KMS-11 (cell line): ENCODE measurements around the gene GRM5.
A peak's percentile ranks its signal among the peaks of the same experiment; 100 is the strongest.
"Not testable (repeated sequence)": the region's sequence is repeated elsewhere in the genome, so short reads cannot be mapped to it uniquely, and the experiment has no call there.

ENCODE experiments used
- H2AFZ ChIP-seq: fragments of 200-600 bp; sonication (generic); 2 replicates; pipeline ENCODE4 v1.6.1; 2016; ENCODE audit warnings: antibody characterized with exemption, mixed run types, low read depth
- H3K27ac ChIP-seq: fragments of 200-600 bp; sonication (generic); 2 replicates; pipeline ENCODE4 v1.6.1; 2016; ENCODE audit warnings: mild to moderate bottlenecking, mixed run types
- H3K27me3 ChIP-seq: fragments of 200-600 bp; sonication (generic); 2 replicates; pipeline ENCODE4 v1.6.1; 2017; ENCODE audit warnings: mild to moderate bottlenecking, low read depth, mixed run types, moderate library complexity; ENCODE audit not compliant: insufficient read depth
- H3K36me3 ChIP-seq: fragments of 200-600 bp; sonication (generic); 2 replicates; pipeline ENCODE4 v1.6.1; 2017; ENCODE audit warnings: mild to moderate bottlenecking, mixed run types; ENCODE audit not compliant: insufficient read depth
- H3K4me1 ChIP-seq: fragments of 200-600 bp; sonication (generic); 2 replicates; pipeline ENCODE4 v1.6.1; 2016; ENCODE audit warnings: mild to moderate bottlenecking, low read depth, mixed run types; ENCODE audit not compliant: poor library complexity, severe bottlenecking
- H3K4me2 ChIP-seq: fragments of 200-600 bp; sonication (generic); 2 replicates; pipeline ENCODE4 v1.7.0; 2016; ENCODE audit warnings: mild to moderate bottlenecking, mixed run types
- H3K4me3 ChIP-seq: fragments of 200-600 bp; sonication (generic); IDR thresholded peaks from 2 replicates; pipeline ENCODE4 v1.6.1; 2017; ENCODE audit warnings: low read depth, low read length, mixed read lengths; ENCODE audit not compliant: insufficient read depth
- H3K79me2 ChIP-seq: fragments of 200-600 bp; sonication (generic); 2 replicates; pipeline ENCODE4 v1.6.1; 2016; ENCODE audit warnings: low read depth, mixed run types; ENCODE audit not compliant: insufficient read depth
- H3K9ac ChIP-seq: fragments of 200-600 bp; sonication (generic); 2 replicates; pipeline ENCODE4 v1.6.1; 2016; ENCODE audit warnings: mild to moderate bottlenecking, mixed run types
- H4K20me1 ChIP-seq: fragments of 200-600 bp; sonication (generic); 2 replicates; pipeline ENCODE4 v1.6.1; 2016; ENCODE audit warnings: mild to moderate bottlenecking, mixed run types; ENCODE audit not compliant: insufficient read depth
- CTCF ChIP-seq: fragments of 200-600 bp; sonication (generic); conservative IDR thresholded peaks from 2 replicates; pipeline ENCODE4 v1.6.1; 2017; ENCODE audit warnings: low read depth, mild to moderate bottlenecking, antibody characterized with exemption, low read length, moderate library complexity, mixed read lengths

The GRM5 gene

DNA sequence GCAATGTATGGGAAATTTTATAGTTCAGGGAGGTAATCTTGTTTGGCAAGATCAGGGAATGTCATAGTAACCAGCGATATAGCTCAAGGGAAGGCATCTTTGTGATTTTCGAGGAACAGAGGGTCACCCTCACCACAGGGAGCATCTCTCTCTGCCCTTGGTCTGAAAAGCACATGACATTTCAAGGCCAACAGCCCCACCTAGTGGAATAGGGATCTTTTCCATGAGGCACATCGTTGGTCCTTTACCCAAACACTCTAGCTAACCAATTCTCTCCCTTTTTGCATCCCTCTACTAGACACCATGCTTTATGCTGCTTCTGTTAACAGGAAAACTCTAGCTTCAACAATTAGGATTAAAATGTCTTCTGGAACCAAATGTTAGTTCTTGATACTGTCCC lies 179.0 kb downstream of the GRM5 start:
- no peaks in the 10 kb centered on the region for H3K4me1 ChIP-seq
- H3K79me2 ChIP-seq: no peaks in the 10 kb centered on the region
- no peaks in the 10 kb centered on the region for H4K20me1 ChIP-seq
- H3K9ac ChIP-seq: no peak overlapping the region
- TF ChIP-seq CTCF: peak; percentile 52
- H3K4me2 ChIP-seq: no peak overlapping the region
- H2AFZ ChIP-seq: no peak overlapping the region
- no peak overlapping the region for H3K27ac ChIP-seq
- no peaks in the 10 kb centered on the region for H3K36me3 ChIP-seq
- H3K27me3 ChIP-seq: no peaks in the 10 kb centered on the region
- no peak overlapping the region for H3K4me3 ChIP-seq

DNA sequence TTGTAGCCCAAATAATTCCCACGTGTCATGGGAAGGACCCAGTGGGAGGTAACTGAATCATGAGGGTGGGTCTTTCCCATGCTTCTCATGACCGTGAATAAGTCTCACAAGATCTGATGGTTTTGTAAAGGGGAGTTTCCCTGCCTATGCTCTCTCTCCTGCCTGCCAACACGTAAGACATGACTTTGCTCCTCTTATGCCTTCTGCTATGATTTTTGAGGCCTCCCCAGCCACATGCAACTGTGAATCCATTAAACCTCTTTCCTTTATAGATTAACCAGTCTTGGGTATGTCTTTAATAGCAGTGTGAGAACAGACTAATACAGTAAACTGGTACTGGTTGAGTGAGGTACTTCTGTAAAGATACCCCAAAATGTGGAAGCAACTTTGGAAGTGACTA lies 183.0 kb downstream of the GRM5 start:
- H3K4me3 ChIP-seq, H3K4me1 ChIP-seq, H4K20me1 ChIP-seq, H3K36me3 ChIP-seq, H2AFZ ChIP-seq, H3K9ac ChIP-seq, H3K27me3 ChIP-seq, H3K79me2 ChIP-seq, H3K4me2 ChIP-seq, H3K27ac ChIP-seq: not testable (repeated sequence)

GRCh38 chr11:88861618-88862017 lies 204.2 kb downstream of the GRM5 start:
- no peaks in the 10 kb centered on the region for H3K79me2 ChIP-seq
- H3K27ac ChIP-seq: no peak overlapping the region
- H3K27me3 ChIP-seq: no peaks in the 10 kb centered on the region
- H3K4me2 ChIP-seq: no peak overlapping the region
- H2AFZ ChIP-seq: no peak overlapping the region
- no peak overlapping the region for H3K9ac ChIP-seq
- no peaks in the 10 kb centered on the region for H3K4me1 ChIP-seq
- TF ChIP-seq CTCF: no peak
- no peak overlapping the region for H3K4me3 ChIP-seq
- no peaks in the 10 kb centered on the region for H4K20me1 ChIP-seq
- no peaks in the 10 kb centered on the region for H3K36me3 ChIP-seq

GRCh38 chr11:88860431-88860830 lies 205.4 kb downstream of the GRM5 start:
- not testable (repeated sequence) for H3K27ac ChIP-seq, H3K79me2 ChIP-seq, H4K20me1 ChIP-seq, H2AFZ ChIP-seq, H3K4me1 ChIP-seq, H3K4me2 ChIP-seq, H3K9ac ChIP-seq, H3K27me3 ChIP-seq, H3K36me3 ChIP-seq, H3K4me3 ChIP-seq

GRCh38 chr11:88853963-88854362 lies 211.8 kb downstream of the GRM5 start:
- H2AFZ ChIP-seq, H4K20me1 ChIP-seq, H3K79me2 ChIP-seq, H3K27me3 ChIP-seq, H3K4me1 ChIP-seq, H3K9ac ChIP-seq, H3K4me3 ChIP-seq, H3K4me2 ChIP-seq, H3K36me3 ChIP-seq, H3K27ac ChIP-seq: not testable (repeated sequence)

DNA sequence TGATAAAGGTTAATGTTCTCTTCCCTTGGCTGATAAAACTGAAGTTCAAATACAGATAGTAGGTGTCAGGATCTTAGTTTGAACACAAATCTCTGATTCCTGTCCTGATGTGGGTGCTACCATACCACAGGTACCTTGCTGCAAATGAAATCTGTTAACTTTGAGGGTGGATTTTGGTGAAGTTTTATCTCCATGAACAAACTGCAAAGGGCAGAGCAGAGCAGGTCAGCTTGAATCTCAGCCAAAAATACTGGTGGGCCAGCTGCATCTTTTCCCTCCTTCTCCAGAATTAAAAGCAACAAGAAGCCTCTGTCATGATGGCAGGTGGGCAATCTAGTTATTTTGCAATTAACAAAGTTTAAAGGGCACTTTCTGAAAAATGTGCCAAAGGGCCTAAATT lies 214.2 kb downstream of the GRM5 start:
- not testable (repeated sequence) for H3K27ac ChIP-seq, H3K79me2 ChIP-seq, H4K20me1 ChIP-seq, H3K27me3 ChIP-seq, H3K36me3 ChIP-seq, H2AFZ ChIP-seq, H3K4me3 ChIP-seq, H3K9ac ChIP-seq, H3K4me1 ChIP-seq, H3K4me2 ChIP-seq

DNA sequence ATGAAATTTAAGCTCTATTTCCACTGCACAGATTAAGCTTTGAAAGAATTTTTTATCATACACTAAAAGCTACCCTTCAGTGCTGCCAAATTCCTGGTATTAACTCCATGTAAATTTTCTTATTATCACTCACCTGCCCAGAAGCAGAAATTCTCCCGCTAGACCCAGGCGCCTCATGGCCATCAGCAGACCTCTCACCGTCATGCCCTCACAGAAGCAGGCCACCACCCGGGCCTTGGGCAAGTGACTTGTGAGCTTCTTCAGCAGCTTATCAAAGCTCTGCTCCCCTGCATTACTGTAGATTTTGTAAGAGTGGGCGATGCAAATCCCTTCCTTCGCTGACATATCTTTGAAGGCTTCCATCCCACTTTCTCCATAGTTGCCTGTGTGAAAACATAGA lies 216.0 kb downstream of the GRM5 start:
- not testable (repeated sequence) for H3K4me2 ChIP-seq, H3K4me3 ChIP-seq, H3K27ac ChIP-seq, H3K4me1 ChIP-seq, H3K9ac ChIP-seq, H4K20me1 ChIP-seq, H2AFZ ChIP-seq, H3K79me2 ChIP-seq, H3K27me3 ChIP-seq, H3K36me3 ChIP-seq
